ENCODE results near the gene CALR3.
"Not testable (repeated sequence)": the region's sequence is repeated elsewhere in the genome, so short reads cannot be mapped to it uniquely, and the experiment has no call there.

The CALR3 gene

DNA sequence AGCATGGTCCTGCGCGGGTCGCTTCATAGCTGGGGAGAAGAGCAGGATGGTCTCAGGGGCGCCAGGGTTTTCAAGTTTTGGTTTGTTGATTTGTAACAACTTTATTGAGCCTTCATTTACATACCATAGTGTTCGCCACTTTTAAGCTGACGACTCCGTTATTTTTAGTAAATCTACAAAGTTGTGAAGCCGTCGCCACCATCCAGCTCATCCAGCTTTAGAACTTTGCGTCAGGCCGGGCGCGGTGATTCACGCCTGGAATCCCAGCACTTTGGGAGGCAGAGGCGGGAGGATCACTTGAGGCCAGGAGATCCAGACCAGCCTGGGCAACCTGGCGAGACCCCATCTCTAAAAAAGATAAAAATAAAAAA lies 631 bp upstream of the CALR3 start:
- in situ Hi-C loops (cut with HindIII; ENCODE audit: low sequenced_read_pairs), result no loop called here
- H3K4me3 ChIP-seq (ENCODE audit: low read depth, low read length), result peak overlapping the region; percentile 91
- DNase-seq (ENCODE audit: low read depth, low spot score), result peak; percentile 48
- TF ChIP-seq, protein P1, sequence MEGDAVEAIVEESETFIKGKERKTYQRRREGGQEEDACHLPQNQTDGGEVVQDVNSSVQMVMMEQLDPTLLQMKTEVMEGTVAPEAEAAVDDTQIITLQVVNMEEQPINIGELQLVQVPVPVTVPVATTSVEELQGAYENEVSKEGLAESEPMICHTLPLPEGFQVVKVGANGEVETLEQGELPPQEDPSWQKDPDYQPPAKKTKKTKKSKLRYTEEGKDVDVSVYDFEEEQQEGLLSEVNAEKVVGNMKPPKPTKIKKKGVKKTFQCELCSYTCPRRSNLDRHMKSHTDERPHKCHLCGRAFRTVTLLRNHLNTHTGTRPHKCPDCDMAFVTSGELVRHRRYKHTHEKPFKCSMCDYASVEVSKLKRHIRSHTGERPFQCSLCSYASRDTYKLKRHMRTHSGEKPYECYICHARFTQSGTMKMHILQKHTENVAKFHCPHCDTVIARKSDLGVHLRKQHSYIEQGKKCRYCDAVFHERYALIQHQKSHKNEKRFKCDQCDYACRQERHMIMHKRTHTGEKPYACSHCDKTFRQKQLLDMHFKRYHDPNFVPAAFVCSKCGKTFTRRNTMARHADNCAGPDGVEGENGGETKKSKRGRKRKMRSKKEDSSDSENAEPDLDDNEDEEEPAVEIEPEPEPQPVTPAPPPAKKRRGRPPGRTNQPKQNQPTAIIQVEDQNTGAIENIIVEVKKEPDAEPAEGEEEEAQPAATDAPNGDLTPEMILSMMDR (IDR thresholded peaks at IDR 0.05; ENCODE audit: low read depth, low read length), result no peak

DNA sequence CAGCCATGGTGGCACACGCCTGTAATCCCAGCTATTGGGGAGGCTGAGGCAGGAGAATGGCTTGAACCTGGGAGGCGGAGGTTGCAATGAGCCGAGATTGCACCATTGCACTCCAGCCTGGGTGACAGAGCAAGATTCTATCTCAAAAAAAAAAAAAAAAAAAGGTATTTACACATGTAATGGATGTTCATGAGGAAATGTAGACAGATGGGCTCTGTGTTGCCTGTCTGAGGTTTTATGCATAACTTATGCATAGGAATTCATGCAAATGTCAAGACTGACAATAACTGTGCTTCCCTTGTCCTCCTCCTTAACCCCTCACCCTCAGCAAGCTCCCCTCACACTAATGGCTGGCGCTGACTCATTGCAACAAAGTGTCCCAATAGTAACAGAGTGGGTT lies 9.5 kb downstream of the CALR3 start:
- in situ Hi-C loops (cut with HindIII; ENCODE audit: low sequenced_read_pairs); H3K4me3 ChIP-seq (ENCODE audit: low read depth, low read length): not testable (repeated sequence)

DNA sequence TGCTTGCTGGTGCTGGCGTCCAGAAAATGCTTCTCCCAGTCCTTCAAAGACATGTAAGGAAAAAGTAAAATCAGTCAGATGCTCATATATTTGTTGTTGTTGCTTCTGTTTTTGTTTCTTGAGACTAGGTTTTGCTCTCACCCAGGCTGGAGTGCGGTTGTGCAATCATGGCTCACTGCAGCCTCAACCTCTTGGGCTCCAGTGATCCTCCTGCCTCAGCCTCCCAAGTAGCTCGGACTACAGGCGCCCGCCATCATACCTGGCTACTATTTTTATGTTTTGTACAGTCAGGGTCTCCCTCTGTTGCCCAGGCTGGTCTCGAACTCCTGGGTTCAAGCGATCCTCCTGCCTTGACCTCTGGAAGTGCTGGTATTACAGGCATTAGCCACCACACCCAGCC lies 13.2 kb downstream of the CALR3 start:
- H3K4me3 ChIP-seq (ENCODE audit: low read depth, low read length), result no peak overlapping the region
- TF ChIP-seq, protein P1 (IDR thresholded peaks at IDR 0.05; ENCODE audit: low read depth, low read length), result no peak
- DNase-seq (ENCODE audit: low read depth, low spot score), result no peak
- in situ Hi-C loops (cut with HindIII; ENCODE audit: low sequenced_read_pairs), result no loop called here

More for the DNA sequence above, 9.5 kb downstream of the CALR3 start:
- DNase-seq (ENCODE audit: low read depth, low spot score), result not testable (repeated sequence)

DNA sequence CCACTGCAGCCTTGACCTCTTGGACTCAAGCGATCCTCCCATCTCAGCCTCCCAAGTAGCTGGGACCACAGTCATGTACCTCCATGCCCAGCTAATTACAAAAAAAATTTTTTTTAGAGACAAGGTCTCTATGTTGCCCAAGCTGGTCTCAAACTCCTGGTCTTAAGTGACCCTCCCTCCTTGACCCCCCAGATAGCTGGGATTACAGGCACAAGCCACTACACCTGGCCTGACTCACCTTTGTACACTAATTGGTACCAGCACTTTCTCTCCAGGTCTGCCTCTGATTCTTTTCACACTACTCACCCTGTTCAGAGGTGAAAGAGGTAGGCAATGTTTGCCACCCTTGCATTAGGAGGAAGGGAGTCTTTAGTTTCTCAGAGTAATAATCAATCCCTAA lies 18.7 kb downstream of the CALR3 start:
- H3K4me3 ChIP-seq (ENCODE audit: low read depth, low read length), result no peak overlapping the region
- TF ChIP-seq, protein P1 (IDR thresholded peaks at IDR 0.05; ENCODE audit: low read depth, low read length), result no peak
- no peak for DNase-seq (ENCODE audit: low read depth, low spot score)
- in situ Hi-C loops (cut with HindIII; ENCODE audit: low sequenced_read_pairs), result no loop called here

DNA sequence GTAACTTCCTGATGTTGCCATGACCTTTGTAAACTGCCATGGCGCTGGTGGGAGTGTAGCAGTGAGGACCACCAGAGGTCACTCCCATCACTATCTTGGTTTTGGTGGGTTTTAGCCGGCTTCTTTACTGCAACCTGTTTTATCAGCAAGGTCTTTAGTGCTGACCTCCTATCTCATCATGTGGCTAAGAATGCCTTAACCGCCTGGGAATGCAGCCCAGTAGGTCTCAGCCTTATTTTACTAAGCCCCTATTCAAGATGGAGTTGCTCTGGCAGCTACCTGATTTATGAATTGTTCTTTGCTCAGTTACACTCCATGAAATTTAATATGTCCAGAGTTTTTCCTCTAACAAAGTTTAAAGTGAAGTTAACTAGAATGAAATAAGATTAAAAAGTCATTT lies 19.6 kb downstream of the CALR3 start:
- TF ChIP-seq, protein P1 (IDR thresholded peaks at IDR 0.05; ENCODE audit: low read depth, low read length), result no peak
- no peak overlapping the region for H3K4me3 ChIP-seq (ENCODE audit: low read depth, low read length)
- in situ Hi-C loops (cut with HindIII; ENCODE audit: low sequenced_read_pairs), result no loop called here
- DNase-seq (ENCODE audit: low read depth, low spot score), result no peak

DNA sequence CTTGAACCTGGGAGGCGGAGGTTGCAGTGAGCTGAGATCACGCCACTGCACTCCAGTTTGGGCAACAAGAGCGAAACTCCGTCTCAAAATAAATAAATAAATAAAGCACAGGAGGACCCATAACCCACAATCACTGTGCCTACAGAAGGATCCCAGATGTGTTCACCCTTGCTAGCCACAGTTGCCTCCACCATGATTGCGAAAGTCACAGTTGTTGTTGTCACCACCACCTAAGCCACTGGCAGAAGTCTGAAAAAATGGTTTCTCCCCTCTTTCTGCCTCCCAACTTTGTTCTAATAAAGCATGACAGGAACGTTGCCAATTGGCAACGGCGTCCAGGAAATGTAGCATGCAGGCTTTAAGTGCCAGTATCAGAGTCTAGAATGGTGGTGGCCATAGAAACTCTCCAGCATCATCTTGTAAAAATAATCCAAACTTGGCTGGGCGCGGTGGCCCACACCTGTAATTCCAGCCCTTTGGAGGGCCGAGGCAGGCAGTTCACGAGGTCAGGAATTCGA lies 22.0 kb downstream of the CALR3 start:
- TF ChIP-seq, protein P1 (IDR thresholded peaks at IDR 0.05; ENCODE audit: low read depth, low read length), result no peak
- no peak for DNase-seq (ENCODE audit: low read depth, low spot score)
- in situ Hi-C loops (cut with HindIII; ENCODE audit: low sequenced_read_pairs), result no loop called here
- H3K4me3 ChIP-seq (ENCODE audit: low read depth, low read length), result no peak overlapping the region

DNA sequence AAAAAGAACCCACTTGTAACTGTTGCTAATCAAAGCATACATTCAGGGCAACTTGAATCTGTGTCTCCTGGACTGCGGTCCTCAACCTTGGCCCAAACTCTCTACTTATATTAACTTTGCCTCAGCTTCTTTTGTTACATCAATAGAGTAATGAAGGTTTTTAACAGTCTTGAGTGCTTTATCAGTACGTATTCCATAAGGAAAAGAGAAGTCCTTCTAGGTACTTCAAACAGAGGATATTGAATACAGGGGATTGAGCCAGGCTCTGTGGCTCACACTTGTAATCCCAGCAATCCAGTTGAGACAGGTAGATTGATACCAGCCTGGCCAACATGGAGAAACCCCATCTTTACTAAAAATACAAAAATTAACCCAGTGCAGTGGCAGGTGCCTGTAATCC lies 23.0 kb downstream of the CALR3 start:
- no peak for DNase-seq (ENCODE audit: low read depth, low spot score)
- TF ChIP-seq, protein P1 (IDR thresholded peaks at IDR 0.05; ENCODE audit: low read depth, low read length), result no peak
- in situ Hi-C loops (cut with HindIII; ENCODE audit: low sequenced_read_pairs), result no loop called here
- H3K4me3 ChIP-seq (ENCODE audit: low read depth, low read length), result no peak overlapping the region

DNA sequence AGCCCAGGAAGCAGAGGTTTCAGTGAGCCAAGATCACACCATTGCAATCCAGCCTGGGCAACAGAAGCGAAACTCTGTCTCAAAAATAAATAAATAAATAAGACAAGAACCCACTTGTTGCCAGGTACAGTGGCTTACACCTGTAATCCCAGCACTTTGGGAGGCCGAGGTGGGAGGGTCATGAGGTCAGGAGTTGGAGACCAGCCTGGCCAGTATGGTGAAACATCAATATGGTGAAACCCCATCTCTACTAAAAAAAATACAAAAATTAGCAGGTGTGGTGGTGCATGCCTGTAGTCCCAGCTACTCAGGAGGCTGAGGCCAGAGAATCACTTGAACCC lies 23.4 kb downstream of the CALR3 start:
- DNase-seq (ENCODE audit: low read depth, low spot score); in situ Hi-C loops (cut with HindIII; ENCODE audit: low sequenced_read_pairs): not testable (repeated sequence)
- H3K4me3 ChIP-seq (ENCODE audit: low read depth, low read length), result peak overlapping the region; percentile 51

Measured in astrocyte of the spinal cord (primary cell).